Measurements from ENCODE around the gene CANX.

Gene CANX

DNA sequence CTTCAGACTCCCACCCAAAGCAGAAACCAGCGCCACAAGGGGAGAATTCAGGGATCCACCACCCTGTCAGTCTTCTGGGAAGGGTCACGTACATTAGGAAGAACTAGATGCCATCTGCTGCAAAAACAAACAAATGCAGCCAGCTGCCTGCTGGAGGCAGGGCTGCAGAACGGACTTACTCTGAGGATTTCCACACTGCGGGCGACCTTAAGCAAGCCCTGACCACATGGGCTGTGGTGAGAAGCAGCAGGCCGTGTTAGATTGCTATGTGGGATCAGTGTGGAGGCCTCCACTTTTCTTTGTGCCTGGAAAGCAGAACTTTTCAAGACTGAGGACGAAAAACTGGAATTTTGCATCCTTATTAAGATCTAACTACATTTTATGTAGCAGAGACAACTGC, 81.6 kb downstream of the CANX start:
- DNase-seq = no peak
